HEK293 (cell line): ENCODE results near the gene GNAQ.

Experiments
- CTCF ChIP-seq: fragments of 450-650 bp; formaldehyde crosslinking; IDR thresholded peaks from 2 replicates; pipeline ENCODE4 v1.5.1; 2016; ENCODE audit warnings: missing biosample characterization, missing genetic modification characterization
- YY1 ChIP-seq: fragments of 450-650 bp; formaldehyde crosslinking; IDR thresholded peaks from 2 replicates; pipeline ENCODE4 v1.5.1; 2018; ENCODE audit warnings: missing biosample characterization, missing genetic modification characterization
- ZBTB26 ChIP-seq: fragments of 450-650 bp; formaldehyde crosslinking; optimal IDR thresholded peaks from 2 replicates; pipeline ENCODE3; 2016; ENCODE audit warnings: missing biosample characterization, mild to moderate bottlenecking, missing genetic modification characterization
- ZNF121 ChIP-seq: fragments of 450-650 bp; formaldehyde crosslinking; IDR thresholded peaks from 2 replicates; pipeline ENCODE4 v1.5.1; 2016; ENCODE audit warnings: missing biosample characterization, missing genetic modification characterization
- ZNF24 ChIP-seq: fragments of 450-650 bp; formaldehyde crosslinking; IDR thresholded peaks from 2 replicates; pipeline ENCODE4 v1.5.1; 2016; ENCODE audit warnings: missing biosample characterization, missing genetic modification characterization
- ZNF449 ChIP-seq: fragments of 450-650 bp; formaldehyde crosslinking; IDR thresholded peaks from 2 replicates; pipeline ENCODE4 v1.5.1; 2017; ENCODE audit warnings: missing biosample characterization, mild to moderate bottlenecking, missing genetic modification characterization, moderate library complexity

- TF ChIP-seq YY1 (tag by site-specific recombination) (no peak), ZBTB26 (tag by site-specific recombination) (no peak), CTCF (tag by site-specific recombination) (no peak), ZNF449 (tag by site-specific recombination) (no peak), ZNF121 (no peak), ZNF24 (tag by site-specific recombination) (no peak)
These were observed 206.2 kb downstream of the GNAQ start for GRCh38 chr9:77825361-77825760.
